GM19463 (cell line): Measurements from ENCODE around the gene PLEKHM3.

Experiments
- ATAC-seq: cut with Tn5 transposase; IDR thresholded peaks from one replicate; pipeline ENCODE4 v1.9.1; 2021; ENCODE audit warnings: mild to moderate bottlenecking, moderate library complexity; ENCODE audit not compliant: unreplicated experiment

PLEKHM3 gene

GRCh38 chr2:207868855-207869596 lies 156.3 kb downstream of the PLEKHM3 start:
- peak; percentile 28 for ATAC-seq

GRCh38 chr2:207867905-207868304 lies 157.4 kb downstream of the PLEKHM3 start:
- ATAC-seq, result no peak

GRCh38 chr2:207867056-207867455 lies 158.3 kb downstream of the PLEKHM3 start:
- no peak for ATAC-seq

- ATAC-seq, result no peak
Observed at GRCh38 chr2:207865210-207865609, 160.1 kb downstream of the PLEKHM3 start.

GRCh38 chr2:207863345-207863744 lies 162.0 kb downstream of the PLEKHM3 start:
- ATAC-seq, result no peak

GRCh38 chr2:207861789-207862188 lies 163.5 kb downstream of the PLEKHM3 start:
- ATAC-seq, result no peak

- no peak for ATAC-seq
Observed at GRCh38 chr2:207860685-207861084, 164.6 kb downstream of the PLEKHM3 start.

GRCh38 chr2:207855591-207855990 lies 169.7 kb downstream of the PLEKHM3 start:
- ATAC-seq, result no peak

GRCh38 chr2:207854484-207855440 lies 170.6 kb downstream of the PLEKHM3 start:
- ATAC-seq, result no peak

- ATAC-seq, result no peak
Observed at GRCh38 chr2:207852791-207853190, 172.5 kb downstream of the PLEKHM3 start.

- ATAC-seq, result no peak
Observed at GRCh38 chr2:207849443-207849842, 175.9 kb downstream of the PLEKHM3 start.

GRCh38 chr2:207848545-207848928 lies 176.8 kb downstream of the PLEKHM3 start:
- ATAC-seq, result no peak

GRCh38 chr2:207847807-207848544 lies 177.4 kb downstream of the PLEKHM3 start:
- ATAC-seq, result no peak

GRCh38 chr2:207847098-207847806 lies 178.1 kb downstream of the PLEKHM3 start:
- ATAC-seq, result no peak

- ATAC-seq, result no peak
Observed at GRCh38 chr2:207845202-207845864, 180.0 kb downstream of the PLEKHM3 start.

- ATAC-seq, result no peak
Observed at GRCh38 chr2:207844648-207845047, 180.7 kb downstream of the PLEKHM3 start.

GRCh38 chr2:207840101-207840500 lies 185.2 kb downstream of the PLEKHM3 start:
- no peak for ATAC-seq

- no peak for ATAC-seq
Observed at GRCh38 chr2:207839575-207839974, 185.8 kb downstream of the PLEKHM3 start.

- ATAC-seq, result no peak
Observed at GRCh38 chr2:207839028-207839427, 186.3 kb downstream of the PLEKHM3 start.

GRCh38 chr2:207836521-207837133 lies 188.7 kb downstream of the PLEKHM3 start:
- no peak for ATAC-seq
